ENCODE measurements around the gene EFNA3. TPM values are rescaled to one million over a fixed set of nuclear protein-coding genes. Genes with fewer than 3 reads are reported as not detected.

The EFNA3 gene
- total and polyA plus RNA-seq, 2 donors (not counting 1 experiment from before 2014, with no cell fraction given) = 0.30 to 0.33 TPM

DNA sequence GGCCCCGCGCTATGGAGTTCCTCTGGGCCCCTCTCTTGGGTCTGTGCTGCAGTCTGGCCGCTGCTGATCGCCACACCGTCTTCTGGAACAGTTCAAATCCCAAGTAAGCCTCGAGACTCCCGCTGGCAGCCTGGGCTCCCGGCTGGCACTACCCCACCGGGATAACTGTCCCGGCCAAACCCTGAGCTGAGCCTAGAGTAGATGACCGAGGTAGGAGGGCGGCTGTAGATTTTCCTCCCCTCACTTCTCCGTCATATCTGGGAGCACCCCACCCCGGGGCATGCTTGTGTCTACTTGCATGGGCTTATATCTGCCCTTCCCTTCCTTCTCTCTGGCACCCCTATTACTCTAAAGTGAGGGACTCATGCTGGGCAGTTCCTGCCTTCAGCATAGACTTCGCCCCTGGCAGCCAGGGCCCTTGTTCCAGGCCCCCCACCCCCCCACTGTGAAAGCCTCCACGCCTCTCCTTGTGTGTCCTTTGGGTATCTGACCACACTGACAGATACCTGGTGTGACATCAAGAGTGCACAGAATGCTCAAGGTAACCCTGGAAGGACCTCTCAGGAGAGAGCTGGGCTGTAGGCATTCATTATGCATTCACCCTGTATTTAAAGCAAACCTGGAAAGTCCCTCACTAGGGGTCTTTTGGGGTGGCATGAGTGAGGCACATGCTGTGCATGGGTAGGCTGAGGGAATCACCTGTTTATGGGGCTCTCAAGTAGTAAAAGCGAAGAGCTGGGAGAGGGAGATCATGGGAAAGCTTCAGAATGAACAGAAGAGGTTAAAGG, 49.5 kb downstream of the EFNA3 start:
- DNase-seq (ENCODE audit: low read depth in 2 of 2) = no peak

DNA sequence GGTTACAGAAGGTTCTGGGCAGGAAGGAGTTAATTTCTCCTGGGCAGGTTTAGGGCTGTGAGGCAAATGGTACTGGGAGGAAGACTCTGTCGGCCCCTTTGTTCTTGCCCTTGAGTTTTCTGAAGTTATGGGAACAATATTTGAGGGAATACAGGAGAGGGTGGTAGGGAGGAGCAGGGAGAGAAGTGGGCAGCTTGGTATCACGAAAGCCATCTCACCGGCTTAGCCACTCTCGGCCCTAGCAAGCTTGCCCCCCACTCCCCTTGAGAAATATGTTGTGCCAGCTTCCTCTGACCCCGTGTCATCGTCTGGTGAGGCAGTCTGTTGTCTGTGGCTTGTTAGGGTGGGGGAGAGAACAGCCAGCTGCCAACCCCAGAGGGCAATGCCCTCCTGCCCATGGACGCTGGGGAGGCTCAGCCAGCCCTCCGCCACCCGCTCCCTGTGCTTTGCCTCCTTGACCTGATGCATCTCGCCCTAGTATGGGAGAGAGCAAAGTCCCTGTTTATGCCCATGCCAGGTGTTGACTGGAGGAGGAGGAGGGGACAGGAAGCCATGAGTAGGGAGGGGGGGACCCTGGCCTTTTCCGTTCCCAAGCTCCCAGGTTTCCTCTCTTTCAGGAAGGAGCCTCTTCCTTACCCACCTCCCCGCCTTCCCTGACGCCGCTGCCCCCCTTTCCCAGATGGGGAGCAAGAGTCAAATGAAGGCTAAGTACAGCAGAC, 50.3 kb downstream of the EFNA3 start:
- H3K27ac ChIP-seq (ENCODE audit: insufficient read depth, low read length) = no peak overlapping the region

More for the DNA sequence above, 49.5 kb downstream of the EFNA3 start:
- no peak overlapping the region for H3K27ac ChIP-seq (ENCODE audit: insufficient read depth, low read length)
- peak overlapping the region in 2 of 4 experiments; percentile 51 to 58 for H3K4me3 ChIP-seq (replicated peaks in 1 of 4; ENCODE audit: control extremely low read depth in 1 of 4, insufficient read depth in 1 of 4, low read depth in 3 of 4, low read length in 4 of 4)
- peak overlapping the region; percentile 21 for H3K4me2 ChIP-seq (ENCODE audit: extremely low read depth, insufficient read depth, low read length)
- H3K79me2 ChIP-seq (ENCODE audit: control insufficient read depth, insufficient read depth, low read length) = no peaks in the 10 kb centered on the region
- H3K9me3 ChIP-seq (ENCODE audit: control insufficient read depth, insufficient read depth, low read depth, low read length) = no peaks in the 10 kb centered on the region
- no peaks in the 10 kb centered on the region for H3K36me3 ChIP-seq (ENCODE audit: control insufficient read depth, insufficient read depth, low read length)
- peaks cover 2% of the 10 kb centered on the region for H3K4me1 ChIP-seq (ENCODE audit: control insufficient read depth, extremely low read depth, insufficient read depth, low read length)
- TF ChIP-seq, protein P1, sequence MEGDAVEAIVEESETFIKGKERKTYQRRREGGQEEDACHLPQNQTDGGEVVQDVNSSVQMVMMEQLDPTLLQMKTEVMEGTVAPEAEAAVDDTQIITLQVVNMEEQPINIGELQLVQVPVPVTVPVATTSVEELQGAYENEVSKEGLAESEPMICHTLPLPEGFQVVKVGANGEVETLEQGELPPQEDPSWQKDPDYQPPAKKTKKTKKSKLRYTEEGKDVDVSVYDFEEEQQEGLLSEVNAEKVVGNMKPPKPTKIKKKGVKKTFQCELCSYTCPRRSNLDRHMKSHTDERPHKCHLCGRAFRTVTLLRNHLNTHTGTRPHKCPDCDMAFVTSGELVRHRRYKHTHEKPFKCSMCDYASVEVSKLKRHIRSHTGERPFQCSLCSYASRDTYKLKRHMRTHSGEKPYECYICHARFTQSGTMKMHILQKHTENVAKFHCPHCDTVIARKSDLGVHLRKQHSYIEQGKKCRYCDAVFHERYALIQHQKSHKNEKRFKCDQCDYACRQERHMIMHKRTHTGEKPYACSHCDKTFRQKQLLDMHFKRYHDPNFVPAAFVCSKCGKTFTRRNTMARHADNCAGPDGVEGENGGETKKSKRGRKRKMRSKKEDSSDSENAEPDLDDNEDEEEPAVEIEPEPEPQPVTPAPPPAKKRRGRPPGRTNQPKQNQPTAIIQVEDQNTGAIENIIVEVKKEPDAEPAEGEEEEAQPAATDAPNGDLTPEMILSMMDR (conservative IDR thresholded peaks at IDR 0.05 in 1 of 2, IDR thresholded peaks at IDR 0.05 in 1 of 2; ENCODE audit: low read depth in 1 of 2, low read length in 2 of 2) = no peak
- TF ChIP-seq EZH2 (IDR thresholded peaks at IDR 0.05; ENCODE audit: low read length, missing control alignments) = peak; percentile 23
- no peak overlapping the region for H2AFZ ChIP-seq (ENCODE audit: low read length)
- H4K20me1 ChIP-seq (ENCODE audit: control insufficient read depth, extremely low read depth, insufficient read depth, low read length) = no peaks in the 10 kb centered on the region
- peaks cover 55% of the 10 kb centered on the region for H3K27me3 ChIP-seq (ENCODE audit: control insufficient read depth, insufficient read depth, low read length)
- H3K9ac ChIP-seq (ENCODE audit: insufficient read depth, low read length) = no peak overlapping the region

More for the DNA sequence above, 50.3 kb downstream of the EFNA3 start:
- Histone ChIP-seq H3K4me2 (ENCODE audit: extremely low read depth, insufficient read depth, low read length) (no peak overlapping the region), H2AFZ (ENCODE audit: low read length) (no peak overlapping the region), H3K4me3 (replicated peaks in 1 of 4; ENCODE audit: control extremely low read depth in 1 of 4, insufficient read depth in 1 of 4, low read depth in 3 of 4, low read length in 4 of 4) (peak overlapping the region in 1 of 4 experiments; percentile 58), H3K4me1 (ENCODE audit: control insufficient read depth, extremely low read depth, insufficient read depth, low read length) (peaks cover 2% of the 10 kb centered on the region), H3K36me3 (ENCODE audit: control insufficient read depth, insufficient read depth, low read length) (no peaks in the 10 kb centered on the region), H4K20me1 (ENCODE audit: control insufficient read depth, extremely low read depth, insufficient read depth, low read length) (no peaks in the 10 kb centered on the region), H3K9me3 (ENCODE audit: control insufficient read depth, insufficient read depth, low read depth, low read length) (no peaks in the 10 kb centered on the region), H3K79me2 (ENCODE audit: control insufficient read depth, insufficient read depth, low read length) (no peaks in the 10 kb centered on the region), H3K27me3 (ENCODE audit: control insufficient read depth, insufficient read depth, low read length) (peaks cover 53% of the 10 kb centered on the region), H3K9ac (ENCODE audit: insufficient read depth, low read length) (no peak overlapping the region)
- no peak for DNase-seq (ENCODE audit: low read depth in 2 of 2)
- TF ChIP-seq, protein P1 (conservative IDR thresholded peaks at IDR 0.05 in 1 of 2, IDR thresholded peaks at IDR 0.05 in 1 of 2; ENCODE audit: low read depth in 1 of 2, low read length in 2 of 2) = no peak
- peak; percentile 21 for TF ChIP-seq EZH2 (IDR thresholded peaks at IDR 0.05; ENCODE audit: low read length, missing control alignments)
